ENCODE measurements around the gene TRAPPC10. TPM values are rescaled to one million over a fixed set of nuclear protein-coding genes. Genes with fewer than 3 reads are reported as not detected.
A peak's percentile ranks its signal among the peaks of the same experiment; 100 is the strongest.

TRAPPC10 gene
- total and polyA plus RNA-seq, 10 of the 15 experiments (the other 5 are each of a cell fraction or from before 2014, with no cell fraction given) = 1.1 to 39.6 (median 28.2) TPM

- TF ChIP-seq ESRRA (IDR thresholded peaks at IDR 0.05; ENCODE audit: low read length) (no peak), ATF3 (IDR thresholded peaks at IDR 0.05; ENCODE audit: borderline replicate concordance, extremely low read depth, low read depth, low read length) (no peak), MAX (IDR thresholded peaks at IDR 0.05; ENCODE audit: low read depth, low read length) (0 out of 2 replicates have a peak, but pooled peaks have one; percentile 32), HDGF (IDR thresholded peaks at IDR 0.05) (no peak), MLLT1 (IDR thresholded peaks at IDR 0.05) (no peak), SKIL (IDR thresholded peaks at IDR 0.05; ENCODE audit: low read depth, poor library complexity, severe bottlenecking) (peak; percentile 16), USF2 (IDR thresholded peaks at IDR 0.05; ENCODE audit: borderline replicate concordance, low read depth, low read length) (no peak), IRF5 (IDR thresholded peaks at IDR 0.05; ENCODE audit: borderline replicate concordance) (no peak), ATF2 (IDR thresholded peaks at IDR 0.05; ENCODE audit: low read length) (peak; percentile 18; the same call in 1 of the 2 replicates), ZBED1 (IDR thresholded peaks at IDR 0.05; ENCODE audit: borderline replicate concordance) (no peak), EED (IDR thresholded peaks at IDR 0.05; ENCODE audit: low read depth) (no peak), IKZF2 (IDR thresholded peaks at IDR 0.05) (peak; percentile 14 to 35; a peak in 2 of 4 replicates), TCF3 (IDR thresholded peaks at IDR 0.05; ENCODE audit: borderline replicate concordance, insufficient read depth, low read depth, low read length) (no peak), SMAD5 (IDR thresholded peaks at IDR 0.05; ENCODE audit: low read depth) (no peak), ZNF592 (IDR thresholded peaks at IDR 0.05) (no peak), RAD21 (IDR thresholded peaks at IDR 0.05; ENCODE audit: insufficient read depth, low read depth, low read length) (peak; percentile 32; the same call in 1 of the 2 replicates)
These were observed 1.4 kb downstream of the TRAPPC10 start (continued) for GRCh38 chr21:44013380-44014088.

Measured in GM12878 (cell line).